ENCODE data around the gene MAD1L1. TPM values are rescaled to one million over a fixed set of nuclear protein-coding genes. Genes with fewer than 3 reads are reported as not detected.

MAD1L1 gene
- total RNA-seq, 4 donors from 2014 or later, result 60.3 to 149 (median 73.7) TPM

DNA sequence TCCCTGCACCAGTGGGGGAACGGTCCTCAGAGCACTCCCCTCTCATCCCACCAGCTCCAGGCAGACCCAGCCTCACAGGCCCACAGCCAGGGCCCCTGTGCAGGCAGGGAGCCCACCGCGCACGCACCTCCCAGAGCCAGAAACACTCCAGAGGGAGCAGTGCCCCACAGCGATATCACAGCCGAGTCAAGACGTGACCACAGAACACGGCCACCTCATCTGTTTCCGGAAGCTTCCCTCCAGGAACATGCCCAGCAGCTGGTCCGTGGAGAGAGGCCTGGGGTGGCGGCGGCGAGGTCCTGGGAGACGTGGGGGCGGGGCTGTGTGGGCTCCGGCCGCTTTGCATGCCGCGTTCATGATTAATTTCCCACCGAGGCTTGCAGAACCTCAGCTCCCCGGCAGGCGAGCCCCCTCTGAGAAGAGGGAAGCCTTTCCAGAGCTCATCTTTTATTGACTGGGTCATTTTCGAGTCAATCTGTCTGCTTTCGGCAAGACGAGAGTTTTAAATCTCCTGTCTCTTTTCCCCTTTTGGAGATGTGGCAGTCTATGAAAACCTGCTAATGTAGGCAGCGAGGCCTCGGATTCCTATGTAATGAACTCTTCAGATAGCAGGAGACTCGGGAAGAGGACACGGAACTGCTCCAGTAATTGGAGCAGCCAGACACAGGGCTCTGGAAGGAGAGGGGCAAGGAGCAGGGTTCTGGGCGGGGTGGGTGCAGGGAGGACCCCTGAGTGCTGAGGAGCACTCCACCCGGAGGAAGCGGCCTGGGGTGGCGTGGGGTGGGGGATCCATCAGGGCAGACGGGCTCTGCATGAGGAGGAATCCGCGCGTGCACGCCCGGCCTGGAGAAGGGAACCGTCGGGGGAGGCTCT is 319.9 kb downstream of the MAD1L1 start:
- Histone ChIP-seq H3K27me3 (no peaks in the 10 kb centered on the region), H3K4me3 (no peak overlapping the region), H3K36me3 (peaks cover 0 to 15% (median 0%) of the 10 kb centered on the region in 3 donors), H3K4me1 (peaks cover 0 to 32% (median 0%) of the 10 kb centered on the region in 4 donors), H3K27ac (no peak overlapping the region), H3K9me3 (no peaks in the 10 kb centered on the region)
- 53 to 71% methylated on average over 35 to 40 of the region's 41 CpGs for WGBS, 2 donors
- no peak for DNase-seq (ENCODE audit: low spot score in 2 of 2)
- TF ChIP-seq POLR2A (IDR thresholded peaks at IDR 0.05), result no peak
- no peak for TF ChIP-seq EP300 (IDR thresholded peaks at IDR 0.05)
- TF ChIP-seq, protein P1, sequence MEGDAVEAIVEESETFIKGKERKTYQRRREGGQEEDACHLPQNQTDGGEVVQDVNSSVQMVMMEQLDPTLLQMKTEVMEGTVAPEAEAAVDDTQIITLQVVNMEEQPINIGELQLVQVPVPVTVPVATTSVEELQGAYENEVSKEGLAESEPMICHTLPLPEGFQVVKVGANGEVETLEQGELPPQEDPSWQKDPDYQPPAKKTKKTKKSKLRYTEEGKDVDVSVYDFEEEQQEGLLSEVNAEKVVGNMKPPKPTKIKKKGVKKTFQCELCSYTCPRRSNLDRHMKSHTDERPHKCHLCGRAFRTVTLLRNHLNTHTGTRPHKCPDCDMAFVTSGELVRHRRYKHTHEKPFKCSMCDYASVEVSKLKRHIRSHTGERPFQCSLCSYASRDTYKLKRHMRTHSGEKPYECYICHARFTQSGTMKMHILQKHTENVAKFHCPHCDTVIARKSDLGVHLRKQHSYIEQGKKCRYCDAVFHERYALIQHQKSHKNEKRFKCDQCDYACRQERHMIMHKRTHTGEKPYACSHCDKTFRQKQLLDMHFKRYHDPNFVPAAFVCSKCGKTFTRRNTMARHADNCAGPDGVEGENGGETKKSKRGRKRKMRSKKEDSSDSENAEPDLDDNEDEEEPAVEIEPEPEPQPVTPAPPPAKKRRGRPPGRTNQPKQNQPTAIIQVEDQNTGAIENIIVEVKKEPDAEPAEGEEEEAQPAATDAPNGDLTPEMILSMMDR (IDR thresholded peaks at IDR 0.05), result no peak

DNA sequence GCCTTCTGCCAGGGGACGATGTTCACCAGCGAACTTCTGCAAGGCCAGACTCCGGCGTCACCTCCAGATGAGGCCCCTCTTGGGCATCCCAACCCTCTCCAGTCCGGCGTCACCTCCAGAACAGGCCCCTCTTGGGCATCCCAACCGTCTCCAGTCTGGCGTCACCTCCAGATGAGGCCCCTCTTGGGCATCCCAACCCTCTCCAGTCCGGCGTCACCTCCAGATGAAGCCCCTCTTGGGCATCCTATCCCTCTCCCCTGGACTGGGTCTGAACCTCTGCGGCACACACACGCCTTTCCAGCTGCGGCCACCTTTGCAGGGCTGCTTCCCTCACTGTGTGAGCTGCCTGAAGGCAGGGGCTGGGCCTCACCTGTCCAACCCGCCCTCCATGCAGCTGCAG is 321.2 kb downstream of the MAD1L1 start:
- 91 to 94% methylated on average over 14 of the region's 14 CpGs for WGBS, 2 donors
- no peaks in the 10 kb centered on the region for H3K27me3 ChIP-seq
- H3K4me3 ChIP-seq, result no peak overlapping the region
- no peak overlapping the region for H3K27ac ChIP-seq
- peaks cover 0 to 23% (median 0%) of the 10 kb centered on the region in 4 donors for H3K4me1 ChIP-seq
- peaks cover 0 to 17% (median 0%) of the 10 kb centered on the region in 3 donors for H3K36me3 ChIP-seq
- no peak for TF ChIP-seq POLR2A (IDR thresholded peaks at IDR 0.05)
- no peak for TF ChIP-seq EP300 (IDR thresholded peaks at IDR 0.05)
- TF ChIP-seq, protein P1 (IDR thresholded peaks at IDR 0.05), result no peak
- H3K9me3 ChIP-seq, result no peaks in the 10 kb centered on the region
- no peak for DNase-seq (ENCODE audit: low spot score in 2 of 2)

DNA sequence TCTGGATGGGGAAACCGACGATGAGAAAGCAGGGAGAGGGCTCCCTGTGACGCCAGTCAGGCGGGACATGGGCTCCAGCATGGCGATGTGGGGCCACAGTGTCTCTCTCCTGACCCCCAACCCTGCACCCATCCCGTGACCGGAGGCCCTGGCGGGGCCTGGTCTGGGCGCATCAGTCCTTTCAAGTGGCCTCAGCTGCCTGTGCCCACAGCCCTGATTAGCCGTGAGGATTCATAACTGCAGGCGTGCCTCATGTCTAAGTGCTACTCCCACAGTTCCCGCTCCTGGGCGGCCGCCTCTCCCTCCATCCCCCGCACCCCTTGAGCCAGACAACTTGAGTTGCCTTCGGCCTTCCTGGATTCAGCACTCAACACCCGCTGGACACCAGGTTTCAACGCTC is 321.9 kb downstream of the MAD1L1 start:
- peaks cover 0 to 17% (median 0%) of the 10 kb centered on the region in 3 donors for H3K36me3 ChIP-seq
- 87 to 95% methylated on average over 13 to 16 of the region's 18 CpGs for WGBS, 2 donors
- H3K4me1 ChIP-seq, result peaks cover 0 to 23% (median 0%) of the 10 kb centered on the region in 4 donors
- TF ChIP-seq, protein P1 (IDR thresholded peaks at IDR 0.05), result no peak
- no peak for TF ChIP-seq EP300 (IDR thresholded peaks at IDR 0.05)
- no peak for TF ChIP-seq POLR2A (IDR thresholded peaks at IDR 0.05)
- no peak overlapping the region for H3K27ac ChIP-seq
- no peaks in the 10 kb centered on the region for H3K27me3 ChIP-seq
- H3K9me3 ChIP-seq, result no peaks in the 10 kb centered on the region
- DNase-seq (ENCODE audit: low spot score in 2 of 2), result no peak
- no peak overlapping the region for H3K4me3 ChIP-seq

DNA sequence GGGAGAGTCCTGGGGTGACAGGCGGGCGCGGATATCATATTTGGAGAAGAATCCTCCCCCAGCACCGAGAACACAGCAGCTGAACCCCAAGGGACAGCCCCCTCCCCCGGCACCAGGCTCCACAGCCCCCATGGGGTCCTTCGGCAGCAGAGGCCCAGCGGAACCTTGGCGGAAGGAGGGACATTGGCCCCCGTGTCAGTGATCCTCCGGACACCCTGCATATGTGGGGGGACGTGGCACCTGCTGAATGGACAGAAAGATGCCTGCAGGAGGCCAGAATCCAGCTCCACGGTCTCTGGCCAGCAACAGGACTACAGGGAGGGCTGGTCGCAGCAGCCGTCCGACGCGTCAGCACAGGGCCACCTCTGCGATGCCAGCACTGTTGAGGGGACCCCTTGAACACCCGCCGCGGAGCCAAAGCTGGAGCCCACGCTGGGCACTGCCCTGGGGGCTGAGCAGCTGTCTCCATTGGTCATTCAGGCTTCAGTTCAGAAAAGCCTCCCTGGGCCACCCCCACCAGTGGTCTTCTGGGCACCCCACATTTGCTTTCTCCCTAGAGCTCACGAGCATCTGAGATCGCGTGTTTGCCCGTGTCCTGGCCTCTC is 322.6 kb downstream of the MAD1L1 start:
- Histone ChIP-seq H3K4me3 (no peak overlapping the region), H3K4me1 (peaks cover 0 to 23% (median 0%) of the 10 kb centered on the region in 4 donors), H3K27me3 (no peaks in the 10 kb centered on the region), H3K9me3 (no peaks in the 10 kb centered on the region), H3K36me3 (peaks cover 0 to 15% (median 0%) of the 10 kb centered on the region in 3 donors), H3K27ac (no peak overlapping the region)
- WGBS, 2 donors, result 91 to 93% methylated on average over 18 to 22 of the region's 26 CpGs
- TF ChIP-seq, protein P1 (IDR thresholded peaks at IDR 0.05), result no peak
- TF ChIP-seq EP300 (IDR thresholded peaks at IDR 0.05) (no peak), POLR2A (IDR thresholded peaks at IDR 0.05) (no peak)
- DNase-seq (ENCODE audit: low spot score in 2 of 2), result no peak

DNA sequence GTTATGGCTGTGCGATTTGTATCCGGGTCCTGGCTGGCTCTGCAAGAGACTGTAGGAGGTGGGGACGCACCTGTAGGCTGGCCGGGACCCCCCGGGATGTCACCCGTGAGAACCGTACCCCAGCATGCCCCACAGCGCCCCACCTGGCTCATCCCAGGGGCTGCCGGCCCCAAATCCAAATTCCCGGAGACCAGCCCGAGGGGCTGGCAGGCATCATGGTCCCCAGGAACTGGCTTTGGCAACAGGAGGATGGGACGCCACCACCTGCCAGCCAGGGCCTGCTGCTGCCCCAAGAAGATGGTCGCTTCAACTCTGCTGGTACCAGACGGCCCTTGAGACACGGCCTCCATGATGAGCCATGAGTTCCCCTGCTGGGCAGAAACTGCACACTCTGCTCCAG is 323.3 kb downstream of the MAD1L1 start:
- TF ChIP-seq, protein P1 (IDR thresholded peaks at IDR 0.05), result no peak
- TF ChIP-seq POLR2A (IDR thresholded peaks at IDR 0.05) (no peak), EP300 (IDR thresholded peaks at IDR 0.05) (no peak)
- Histone ChIP-seq H3K9me3 (no peaks in the 10 kb centered on the region), H3K36me3 (peaks cover 0 to 11% (median 0%) of the 10 kb centered on the region in 3 donors), H3K27me3 (no peaks in the 10 kb centered on the region), H3K27ac (no peak overlapping the region), H3K4me3 (no peak overlapping the region), H3K4me1 (peaks cover 0 to 17% (median 0%) of the 10 kb centered on the region in 4 donors)
- DNase-seq (ENCODE audit: low spot score in 2 of 2), result no peak
- 89 to 95% methylated on average over 6 to 11 of the region's 15 CpGs for WGBS, 2 donors
